ENCODE measurements around the gene FTSJ3.
A peak's percentile ranks its signal among the peaks of the same experiment; 100 is the strongest.
"Not testable (repeated sequence)": the region's sequence is repeated elsewhere in the genome, so short reads cannot be mapped to it uniquely, and the experiment has no call there.

Gene FTSJ3

GRCh38 chr17:63843910-63844677 lies 16.6 kb upstream of the FTSJ3 start:
- no peak for DNase-seq (ENCODE audit: low read depth in 2 of 2)

GRCh38 chr17:63843387-63843888 lies 16.0 kb upstream of the FTSJ3 start:
- not testable (repeated sequence) for DNase-seq (ENCODE audit: low read depth in 2 of 2)

GRCh38 chr17:63842540-63843386 lies 15.3 kb upstream of the FTSJ3 start, which contains the start of gene SMARCD2:
TSS of gene SMARCD2 (minus strand) at chr17:63842685. CDS start at chr17:63842674, 11 bp downstream.
- DNase-seq (ENCODE audit: low read depth in 2 of 2), result peak; percentile 98 to 99

GRCh38 chr17:63842173-63842539 lies 14.7 kb upstream of the FTSJ3 start:
- DNase-seq (ENCODE audit: low read depth in 2 of 2), result no peak

GRCh38 chr17:63841350-63842172 lies 14.1 kb upstream of the FTSJ3 start:
- DNase-seq (ENCODE audit: low read depth in 2 of 2), result no peak

- DNase-seq (ENCODE audit: low read depth in 2 of 2), result no peak
Measured at GRCh38 chr17:63840591-63841349, 13.3 kb upstream of the FTSJ3 start.

- no peak for DNase-seq (ENCODE audit: low read depth in 2 of 2)
Measured at GRCh38 chr17:63838631-63839171, 11.2 kb upstream of the FTSJ3 start.

GRCh38 chr17:63837962-63838600 lies 10.6 kb upstream of the FTSJ3 start:
- DNase-seq (ENCODE audit: low read depth in 2 of 2), result no peak

GRCh38 chr17:63837480-63837879 lies 10.0 kb upstream of the FTSJ3 start:
- DNase-seq (ENCODE audit: low read depth in 2 of 2), result no peak

- no peak for DNase-seq (ENCODE audit: low read depth in 2 of 2)
Measured at GRCh38 chr17:63836811-63837210, 9.3 kb upstream of the FTSJ3 start.

GRCh38 chr17:63835167-63835720 lies 7.8 kb upstream of the FTSJ3 start:
- no peak for DNase-seq (ENCODE audit: low read depth in 2 of 2)

GRCh38 chr17:63834431-63835166 lies 7.1 kb upstream of the FTSJ3 start:
- DNase-seq (ENCODE audit: low read depth in 2 of 2), result peak in 1 of 2 donors; percentile 59

GRCh38 chr17:63833741-63834373 lies 6.4 kb upstream of the FTSJ3 start:
- DNase-seq (ENCODE audit: low read depth in 2 of 2), result no peak

GRCh38 chr17:63833026-63833740 lies 5.7 kb upstream of the FTSJ3 start:
- no peak for DNase-seq (ENCODE audit: low read depth in 2 of 2)

GRCh38 chr17:63832455-63832854 lies 5.0 kb upstream of the FTSJ3 start:
- DNase-seq (ENCODE audit: low read depth in 2 of 2), result no peak

- no peak for DNase-seq (ENCODE audit: low read depth in 2 of 2)
Measured at GRCh38 chr17:63832014-63832413, 4.6 kb upstream of the FTSJ3 start.

GRCh38 chr17:63831505-63831904 lies 4.0 kb upstream of the FTSJ3 start:
- DNase-seq (ENCODE audit: low read depth in 2 of 2), result no peak

- DNase-seq (ENCODE audit: low read depth in 2 of 2), result no peak
Measured at GRCh38 chr17:63830904-63831491, 3.5 kb upstream of the FTSJ3 start.

Data from stimulated activated CD4-positive, alpha-beta T cell treated with anti-CD3 and anti-CD28 coated beads, Interleukin-15, amount 100 ng/mL, for 48 hours (primary cell).